Vagina (tissue), 2 donors: ENCODE results near the gene PTPN5. TPM values are rescaled to one million over a fixed set of nuclear protein-coding genes. Genes with fewer than 3 reads are reported as not detected.
A peak's percentile ranks its signal among the peaks of the same experiment; 100 is the strongest.

Experiments used
- DNase-seq, 2 donors: peaks; one replicate each; pipeline ENCODE4 v3.0.0-alpha.2; 2017; ENCODE audit errors: extremely low spot score in 2 of 2
- H3K27ac ChIP-seq: fragments of 200-600 bp; sonication (generic); one replicate; pipeline ENCODE4 v1.5.1; 2019
- H3K27me3 ChIP-seq: fragments of 200-600 bp; sonication (generic); one replicate; pipeline ENCODE4 v1.5.1; 2019
- H3K36me3 ChIP-seq, 2 donors: fragments of 200-600 bp; sonication (generic); one replicate each; pipeline ENCODE4 v1.5.1; 2017 to 2019
- H3K4me1 ChIP-seq: fragments of 200-600 bp; sonication (generic); one replicate; pipeline ENCODE4 v1.5.1; 2019
- H3K4me3 ChIP-seq, 2 donors: fragments of 200-600 bp; sonication (generic); 1 replicate in 1 of 2; 2 replicates in 1 of 2; pipeline ENCODE4 v1.5.1; 2016 to 2019
- H3K9me3 ChIP-seq: fragments of 200-600 bp; sonication (generic); one replicate; pipeline ENCODE4 v1.5.1; 2019
- POLR2A ChIP-seq, 2 donors: fragments of 450-650 bp; IDR thresholded peaks; one replicate each; pipeline ENCODE4 v1.6.1; 2017; ENCODE audit warnings: antibody characterized with exemption in 2 of 2, mild to moderate bottlenecking in 2 of 2, moderate library complexity in 2 of 2
- POLR2AphosphoS5 ChIP-seq, 2 donors: sonication (generic); formaldehyde crosslinking; IDR thresholded peaks; one replicate each; pipeline ENCODE4 v1.9.0; 2017; ENCODE audit warnings: antibody characterized with exemption in 2 of 2, mild to moderate bottlenecking in 2 of 2, low read depth in 1 of 2; ENCODE audit not compliant: insufficient read depth in 1 of 2
- intact Hi-C: fragments of 100-400 bp; cut with DNase I; formaldehyde crosslinking; loops from one replicate; pipeline ENCODE4 v1.15.1; 2023
- total RNA-seq: library from RNA; depleted of rRNA; stranded (reverse); fragments of >200 nt; gene quantifications from one replicate; pipeline ENCODE4 v1.2.3, GENCODE V29; 2016
- TF ChIP-seq, protein P1 (sequence below), 3 experiments: fragments of 450-650 bp in 2 of 3; fragments of 200-600 bp in 1 of 3; sonication (generic) in 1 of 3; IDR thresholded peaks; one replicate each; pipeline ENCODE4 v1.5.1; 2017 to 2019; ENCODE audit warnings: antibody characterized with exemption in 3 of 3, mild to moderate bottlenecking in 2 of 3, moderate library complexity in 2 of 3

Gene PTPN5
- total RNA-seq, 1 donor from 2014 or later: 0.49 TPM

DNA sequence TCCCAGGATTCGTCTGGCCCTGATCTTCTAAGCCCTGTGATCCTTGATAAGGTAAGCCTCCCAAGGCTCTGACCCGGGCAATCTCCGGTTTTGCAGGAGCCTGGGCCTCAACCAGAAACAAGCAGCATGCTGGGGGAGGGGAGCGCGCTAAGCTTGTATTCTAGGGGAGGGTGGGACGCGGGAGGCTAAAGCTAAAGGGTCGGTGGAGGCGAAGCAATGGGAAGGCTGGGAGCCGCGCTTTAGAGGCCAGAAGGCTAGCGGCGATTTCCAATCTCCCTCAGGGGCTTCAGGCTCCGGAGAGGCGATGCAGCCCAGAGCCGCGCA lies 753 bp downstream of the PTPN5 start:
- DNase-seq: no peak
- Histone ChIP-seq H3K27me3 (peaks cover 6% of the 10 kb centered on the region), H3K9me3 (no peaks in the 10 kb centered on the region), H3K36me3 (no peaks in the 10 kb centered on the region), H3K4me3 (peak overlapping the region in 1 of 2 donors; percentile 33), H3K4me1 (peaks cover 11% of the 10 kb centered on the region), H3K27ac (no peak overlapping the region)
- intact Hi-C loops: no loop called here
- no peak for TF ChIP-seq POLR2AphosphoS5 (IDR thresholded peaks at IDR 0.05; ENCODE audit: insufficient read depth in 1 of 2, low read depth in 1 of 2)
- TF ChIP-seq, protein P1, sequence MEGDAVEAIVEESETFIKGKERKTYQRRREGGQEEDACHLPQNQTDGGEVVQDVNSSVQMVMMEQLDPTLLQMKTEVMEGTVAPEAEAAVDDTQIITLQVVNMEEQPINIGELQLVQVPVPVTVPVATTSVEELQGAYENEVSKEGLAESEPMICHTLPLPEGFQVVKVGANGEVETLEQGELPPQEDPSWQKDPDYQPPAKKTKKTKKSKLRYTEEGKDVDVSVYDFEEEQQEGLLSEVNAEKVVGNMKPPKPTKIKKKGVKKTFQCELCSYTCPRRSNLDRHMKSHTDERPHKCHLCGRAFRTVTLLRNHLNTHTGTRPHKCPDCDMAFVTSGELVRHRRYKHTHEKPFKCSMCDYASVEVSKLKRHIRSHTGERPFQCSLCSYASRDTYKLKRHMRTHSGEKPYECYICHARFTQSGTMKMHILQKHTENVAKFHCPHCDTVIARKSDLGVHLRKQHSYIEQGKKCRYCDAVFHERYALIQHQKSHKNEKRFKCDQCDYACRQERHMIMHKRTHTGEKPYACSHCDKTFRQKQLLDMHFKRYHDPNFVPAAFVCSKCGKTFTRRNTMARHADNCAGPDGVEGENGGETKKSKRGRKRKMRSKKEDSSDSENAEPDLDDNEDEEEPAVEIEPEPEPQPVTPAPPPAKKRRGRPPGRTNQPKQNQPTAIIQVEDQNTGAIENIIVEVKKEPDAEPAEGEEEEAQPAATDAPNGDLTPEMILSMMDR (IDR thresholded peaks at IDR 0.05): no peak
- no peak for TF ChIP-seq POLR2A (IDR thresholded peaks at IDR 0.05)

DNA sequence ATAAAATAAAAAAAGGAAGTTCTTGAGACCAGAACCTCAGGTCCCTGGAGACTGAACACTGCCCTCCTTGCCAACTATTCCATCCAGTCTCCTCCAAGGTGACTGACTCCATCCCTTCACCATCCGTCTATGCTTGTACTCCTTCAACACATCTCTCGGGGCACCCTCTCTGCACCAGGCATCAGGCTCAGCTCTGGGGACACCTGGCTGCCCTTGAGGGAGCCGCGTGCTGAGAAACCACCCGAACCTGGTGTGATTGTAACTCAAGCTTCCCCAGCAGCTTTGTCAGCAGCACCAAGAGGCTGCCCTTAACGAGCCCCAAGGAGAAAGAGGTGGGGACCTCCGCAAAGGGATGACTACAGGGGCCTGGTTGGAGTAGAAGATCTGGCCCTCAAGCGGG lies 1.7 kb downstream of the PTPN5 start:
- no peaks in the 10 kb centered on the region for H3K9me3 ChIP-seq
- no peak overlapping the region for H3K4me3 ChIP-seq
- TF ChIP-seq, protein P1 (IDR thresholded peaks at IDR 0.05): no peak
- TF ChIP-seq POLR2AphosphoS5 (IDR thresholded peaks at IDR 0.05; ENCODE audit: insufficient read depth in 1 of 2, low read depth in 1 of 2) (no peak), POLR2A (IDR thresholded peaks at IDR 0.05) (no peak)
- peaks cover 11% of the 10 kb centered on the region for H3K4me1 ChIP-seq
- H3K36me3 ChIP-seq: no peaks in the 10 kb centered on the region
- intact Hi-C loops: no loop called here
- H3K27ac ChIP-seq: no peak overlapping the region
- no peak for DNase-seq
- H3K27me3 ChIP-seq: peaks cover 6% of the 10 kb centered on the region

DNA sequence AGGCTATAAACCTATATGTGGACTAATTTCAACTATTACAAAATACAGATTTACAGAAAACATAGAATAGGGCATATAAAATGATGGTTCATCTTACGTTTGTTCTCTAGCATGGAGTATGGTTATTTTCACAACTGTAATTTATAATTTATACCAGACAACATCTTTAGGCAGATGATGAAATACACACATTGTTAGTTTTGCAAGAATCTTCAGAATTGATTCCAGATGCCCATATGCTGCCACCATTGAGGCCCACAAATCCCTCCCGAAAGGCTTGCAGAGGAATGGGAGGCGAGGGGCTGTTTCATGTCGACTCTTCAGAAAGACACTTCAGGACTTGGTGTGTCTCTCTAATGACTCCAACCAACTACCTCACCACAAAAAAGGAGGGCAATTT lies 6.2 kb downstream of the PTPN5 start:
- intact Hi-C loops: no loop called here
- Histone ChIP-seq H3K9me3 (no peaks in the 10 kb centered on the region), H3K36me3 (no peaks in the 10 kb centered on the region), H3K4me1 (peaks cover 3% of the 10 kb centered on the region), H3K27ac (no peak overlapping the region), H3K4me3 (no peak overlapping the region), H3K27me3 (no peaks in the 10 kb centered on the region)
- DNase-seq: no peak
- no peak for TF ChIP-seq POLR2A (IDR thresholded peaks at IDR 0.05)
- TF ChIP-seq, protein P1 (IDR thresholded peaks at IDR 0.05): no peak
- no peak for TF ChIP-seq POLR2AphosphoS5 (IDR thresholded peaks at IDR 0.05; ENCODE audit: insufficient read depth in 1 of 2, low read depth in 1 of 2)

DNA sequence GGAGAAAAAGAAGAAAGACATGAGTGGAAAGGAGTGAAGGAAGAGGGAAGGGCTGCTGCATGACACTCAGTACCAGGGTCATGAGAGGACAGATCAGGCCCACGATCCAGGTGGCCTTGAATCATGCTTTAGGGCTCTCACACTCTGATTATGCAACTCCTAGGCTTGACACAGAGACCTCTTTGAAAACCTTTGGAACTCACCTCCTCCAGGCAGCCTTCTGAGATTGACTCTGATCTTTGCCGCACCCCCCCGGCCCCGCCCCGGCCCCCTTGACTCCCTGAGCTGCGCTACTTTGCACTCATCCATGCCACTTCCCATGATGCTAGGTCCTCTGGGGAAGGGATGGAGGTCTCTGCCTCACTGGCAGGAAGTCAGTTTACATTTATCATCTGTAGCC lies 10.7 kb downstream of the PTPN5 start:
- Histone ChIP-seq H3K4me3 (no peak overlapping the region), H3K9me3 (no peaks in the 10 kb centered on the region), H3K4me1 (peaks cover 8% of the 10 kb centered on the region), H3K27ac (no peak overlapping the region), H3K36me3 (no peaks in the 10 kb centered on the region), H3K27me3 (no peaks in the 10 kb centered on the region)
- no peak for DNase-seq
- no peak for TF ChIP-seq POLR2A (IDR thresholded peaks at IDR 0.05)
- TF ChIP-seq, protein P1 (IDR thresholded peaks at IDR 0.05): no peak
- TF ChIP-seq POLR2AphosphoS5 (IDR thresholded peaks at IDR 0.05; ENCODE audit: insufficient read depth in 1 of 2, low read depth in 1 of 2): no peak
- intact Hi-C loops: loop anchor here (1.0 kb wide), 1 partner anchor 16 kb away; no protein-coding TSS in a partner anchor

DNA sequence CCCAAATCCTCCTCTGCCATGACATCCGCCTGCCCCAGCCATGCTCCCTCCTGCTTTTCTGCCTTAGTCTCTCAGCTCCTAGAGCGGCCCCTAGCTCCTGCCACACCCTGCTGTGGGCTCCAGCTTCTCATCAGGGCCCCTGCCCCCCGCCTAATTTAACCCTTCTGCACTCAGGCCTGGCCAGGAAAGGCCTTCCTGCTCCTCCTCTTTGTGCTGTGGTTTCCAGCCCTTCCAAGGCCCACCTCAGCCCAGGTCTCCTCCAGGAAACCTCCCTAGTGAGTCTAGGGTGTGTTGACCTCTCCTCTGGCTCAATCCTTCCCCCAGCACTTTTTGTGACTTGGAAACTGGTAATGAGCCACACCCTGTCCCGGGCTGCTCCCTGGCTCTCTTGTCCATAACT lies 11.3 kb downstream of the PTPN5 start:
- DNase-seq: no peak
- TF ChIP-seq POLR2AphosphoS5 (IDR thresholded peaks at IDR 0.05; ENCODE audit: insufficient read depth in 1 of 2, low read depth in 1 of 2): no peak
- no peak for TF ChIP-seq POLR2A (IDR thresholded peaks at IDR 0.05)
- TF ChIP-seq, protein P1 (IDR thresholded peaks at IDR 0.05): no peak
- intact Hi-C loops: loop anchor here (1.0 kb wide), 1 partner anchor 17 kb away; no protein-coding TSS in a partner anchor

More for the DNA sequence above, 11.3 kb downstream of the PTPN5 start:
- Histone ChIP-seq H3K27ac (no peak overlapping the region), H3K9me3 (no peaks in the 10 kb centered on the region), H3K27me3 (no peaks in the 10 kb centered on the region), H3K4me3 (no peak overlapping the region), H3K4me1 (peaks cover 8% of the 10 kb centered on the region), H3K36me3 (no peaks in the 10 kb centered on the region)
